Measurements from ENCODE around the gene ZNF90.
"Not testable (repeated sequence)": the region's sequence is repeated elsewhere in the genome, so short reads cannot be mapped to it uniquely, and the experiment has no call there.

Gene ZNF90

GRCh38 chr19:20102097-20102496 is 24.3 kb downstream of the ZNF90 start:
- no peaks in the 10 kb centered on the region for H3F3A ChIP-seq (ENCODE audit: insufficient read depth)
- H3K9me2 ChIP-seq (replicated peaks; ENCODE audit: insufficient read depth, low read length): no peaks in the 10 kb centered on the region
- no peak overlapping the region for H3K9ac ChIP-seq (ENCODE audit: low read length)
- no peaks in the 10 kb centered on the region for H4K20me1 ChIP-seq (ENCODE audit: low read depth, low read length)
- peaks cover 71% of the 10 kb centered on the region for H3K36me3 ChIP-seq (ENCODE audit: low read length)
- no peak overlapping the region for H3K4me2 ChIP-seq (ENCODE audit: low read depth, low read length, poor library complexity, severe bottlenecking)
- no peak for TF ChIP-seq CTCF (IDR thresholded peaks at IDR 0.05; ENCODE audit: insufficient read depth, low read length, poor library complexity, severe bottlenecking)
- TF ChIP-seq EZH2phosphoT487 (conservative IDR thresholded peaks at IDR 0.05; ENCODE audit: low read length): no peak
- H3K79me2 ChIP-seq (ENCODE audit: insufficient read depth, low read length): peaks cover 68% of the 10 kb centered on the region
- H3K4me3 ChIP-seq (ENCODE audit: insufficient read depth, low read length, poor library complexity, severe bottlenecking): no peak overlapping the region
- H3K27me3 ChIP-seq (ENCODE audit: low read length): no peaks in the 10 kb centered on the region
- H2AFZ ChIP-seq (ENCODE audit: low read depth, low read length, severe bottlenecking): no peak overlapping the region
- no peak overlapping the region for H3K27ac ChIP-seq (ENCODE audit: low read depth, low read length)
- peaks cover 23% of the 10 kb centered on the region; the same call in 1 of the 2 replicates for H3K9me3 ChIP-seq (ENCODE audit: insufficient read depth, low read length)

- Histone ChIP-seq H3K79me2 (ENCODE audit: insufficient read depth, low read length) (peaks cover 61% of the 10 kb centered on the region), H3K36me3 (ENCODE audit: low read length) (peaks cover 83% of the 10 kb centered on the region), H3K9me3 (ENCODE audit: insufficient read depth, low read length) (peaks cover 27% of the 10 kb centered on the region; the same call in 1 of the 2 replicates)
Measured at GRCh38 chr19:20103091-20103740, 25.4 kb downstream of the ZNF90 start.

GRCh38 chr19:20107301-20107700 is 29.5 kb downstream of the ZNF90 start:
- no peak overlapping the region for H2AFZ ChIP-seq (ENCODE audit: low read depth, low read length, severe bottlenecking)
- H3K36me3 ChIP-seq (ENCODE audit: low read length): peaks cover 95% of the 10 kb centered on the region
- H3K9ac ChIP-seq (ENCODE audit: low read length): no peak overlapping the region
- no peaks in the 10 kb centered on the region for H3F3A ChIP-seq (ENCODE audit: insufficient read depth)
- peaks cover 22% of the 10 kb centered on the region; the same call in 1 of the 2 replicates for H3K9me3 ChIP-seq (ENCODE audit: insufficient read depth, low read length)
- H3K4me3 ChIP-seq (ENCODE audit: insufficient read depth, low read length, poor library complexity, severe bottlenecking): no peak overlapping the region
- H3K4me2 ChIP-seq (ENCODE audit: low read depth, low read length, poor library complexity, severe bottlenecking): no peak overlapping the region
- peaks cover 33% of the 10 kb centered on the region for H3K79me2 ChIP-seq (ENCODE audit: insufficient read depth, low read length)
- H4K20me1 ChIP-seq (ENCODE audit: low read depth, low read length): no peaks in the 10 kb centered on the region
- H3K27me3 ChIP-seq (ENCODE audit: low read length): no peaks in the 10 kb centered on the region
- H3K9me2 ChIP-seq (replicated peaks; ENCODE audit: insufficient read depth, low read length): no peaks in the 10 kb centered on the region
- no peak for TF ChIP-seq CTCF (IDR thresholded peaks at IDR 0.05; ENCODE audit: insufficient read depth, low read length, poor library complexity, severe bottlenecking)
- TF ChIP-seq EZH2phosphoT487 (conservative IDR thresholded peaks at IDR 0.05; ENCODE audit: low read length): no peak
- no peak overlapping the region for H3K27ac ChIP-seq (ENCODE audit: low read depth, low read length)

More at GRCh38 chr19:20103091-20103740, 25.4 kb downstream of the ZNF90 start:
- H3K9ac ChIP-seq (ENCODE audit: low read length): no peak overlapping the region
- no peak overlapping the region for H3K4me3 ChIP-seq (ENCODE audit: insufficient read depth, low read length, poor library complexity, severe bottlenecking)
- H3K9me2 ChIP-seq (replicated peaks; ENCODE audit: insufficient read depth, low read length): no peaks in the 10 kb centered on the region
- H3F3A ChIP-seq (ENCODE audit: insufficient read depth): no peaks in the 10 kb centered on the region
- no peaks in the 10 kb centered on the region for H3K27me3 ChIP-seq (ENCODE audit: low read length)
- H3K4me2 ChIP-seq (ENCODE audit: low read depth, low read length, poor library complexity, severe bottlenecking): no peak overlapping the region
- H2AFZ ChIP-seq (ENCODE audit: low read depth, low read length, severe bottlenecking): no peak overlapping the region
- TF ChIP-seq EZH2phosphoT487 (conservative IDR thresholded peaks at IDR 0.05; ENCODE audit: low read length) (no peak), CTCF (IDR thresholded peaks at IDR 0.05; ENCODE audit: insufficient read depth, low read length, poor library complexity, severe bottlenecking) (no peak)
- H3K27ac ChIP-seq (ENCODE audit: low read depth, low read length): no peak overlapping the region
- H4K20me1 ChIP-seq (ENCODE audit: low read depth, low read length): no peaks in the 10 kb centered on the region

- peaks cover 97% of the 10 kb centered on the region for H3K36me3 ChIP-seq (ENCODE audit: low read length)
- not testable (repeated sequence) for H3K9ac ChIP-seq (ENCODE audit: low read length); H3K4me2 ChIP-seq (ENCODE audit: low read depth, low read length, poor library complexity, severe bottlenecking); H3K9me2 ChIP-seq (replicated peaks; ENCODE audit: insufficient read depth, low read length); H3K27ac ChIP-seq (ENCODE audit: low read depth, low read length); H2AFZ ChIP-seq (ENCODE audit: low read depth, low read length, severe bottlenecking); H3K27me3 ChIP-seq (ENCODE audit: low read length); H3F3A ChIP-seq (ENCODE audit: insufficient read depth); H4K20me1 ChIP-seq (ENCODE audit: low read depth, low read length); H3K79me2 ChIP-seq (ENCODE audit: insufficient read depth, low read length); H3K4me3 ChIP-seq (ENCODE audit: insufficient read depth, low read length, poor library complexity, severe bottlenecking)
- H3K9me3 ChIP-seq (ENCODE audit: insufficient read depth, low read length): peaks cover 71% of the 10 kb centered on the region
Measured at GRCh38 chr19:20118064-20118839, 40.5 kb downstream of the ZNF90 start.

Data from SU-DHL-6 (cell line).